GM12892 (cell line): ENCODE measurements around the gene DOK1.

Experiments
- POLR2A ChIP-seq: IDR thresholded peaks from 2 replicates; pipeline ENCODE4 v1.6.1; 2011; ENCODE audit warnings: low read depth, low read length, control low read depth
- POLR2AphosphoS5 ChIP-seq: IDR thresholded peaks from 2 replicates; pipeline ENCODE4 v1.6.1; 2011; ENCODE audit warnings: low read depth, low read length, control low read depth

GRCh38 chr2:74577448-74577847 is 22.9 kb downstream of the DOK1 start:
- no peak for TF ChIP-seq POLR2A
- TF ChIP-seq POLR2AphosphoS5 = no peak
